T1000 (cell line): ENCODE measurements around the gene DAZAP1.
"Not testable (repeated sequence)": the region's sequence is repeated elsewhere in the genome, so short reads cannot be mapped to it uniquely, and the experiment has no call there.

Experiments used
- DNase-seq: peaks from one replicate; lab custom pipeline; 2025; ENCODE audit warnings: mixed read lengths; lab: John Stamatoyannopoulos, UW

DAZAP1 gene

GRCh38 chr19:1411255-1412191 is 4.1 kb downstream of the DAZAP1 start:
- DNase-seq: no peak

- DNase-seq: no peak
Observed at GRCh38 chr19:1412323-1412923, 5.0 kb downstream of the DAZAP1 start.

- DNase-seq: no peak
Observed at GRCh38 chr19:1412995-1413800, 5.8 kb downstream of the DAZAP1 start.

- no peak for DNase-seq
Observed at GRCh38 chr19:1416014-1416841, 8.8 kb downstream of the DAZAP1 start.

GRCh38 chr19:1417145-1417544 is 9.8 kb downstream of the DAZAP1 start:
- no peak for DNase-seq

- DNase-seq: no peak
Observed at GRCh38 chr19:1417681-1418495, 10.5 kb downstream of the DAZAP1 start.

- DNase-seq: no peak
Observed at GRCh38 chr19:1418496-1418775, 11.1 kb downstream of the DAZAP1 start.

- no peak for DNase-seq
Observed at GRCh38 chr19:1418951-1419738, 11.8 kb downstream of the DAZAP1 start.

- DNase-seq: not testable (repeated sequence)
Observed at GRCh38 chr19:1420085-1420484, 12.7 kb downstream of the DAZAP1 start.

- DNase-seq: no peak
Observed at GRCh38 chr19:1420590-1420989, 13.2 kb downstream of the DAZAP1 start.

GRCh38 chr19:1421218-1421957 is 14.0 kb downstream of the DAZAP1 start:
- DNase-seq: no peak

GRCh38 chr19:1421958-1422305 is 14.5 kb downstream of the DAZAP1 start:
- DNase-seq: no peak

GRCh38 chr19:1422360-1422759 is 15.0 kb downstream of the DAZAP1 start:
- no peak for DNase-seq

- DNase-seq: no peak
Observed at GRCh38 chr19:1422943-1423342, 15.6 kb downstream of the DAZAP1 start.

GRCh38 chr19:1423436-1424191 is 16.2 kb downstream of the DAZAP1 start:
- DNase-seq: no peak

- DNase-seq: no peak
Observed at GRCh38 chr19:1424192-1424955, 17.0 kb downstream of the DAZAP1 start.

- no peak for DNase-seq
Observed at GRCh38 chr19:1425102-1425837, 17.9 kb downstream of the DAZAP1 start.
